ENCODE data around the gene SMCO4.

GRCh38 chr11:93574638-93575220 lies 31.5 kb upstream of the SMCO4 start:
- TF ChIP-seq CTCF (conservative IDR thresholded peaks at IDR 0.05; ENCODE audit: low read depth, low read length) (no peak), EZH2 (IDR thresholded peaks at IDR 0.05; ENCODE audit: borderline replicate concordance, low read depth, low read length, poor library complexity, severe bottlenecking) (no peak)
